ENCODE results near the gene HEPN1. TPM values are rescaled to one million over a fixed set of nuclear protein-coding genes. Genes with fewer than 3 reads are reported as not detected.

Gene HEPN1
- total and polyA plus RNA-seq, 2 of the 8 experiments (the other 6 are each of a cell fraction or from before 2014, with no cell fraction given), result not detected

- Histone ChIP-seq H3K27me3 (replicated peaks in 1 of 4; ENCODE audit: control insufficient read depth in 3 of 4, extremely low read depth in 1 of 4, insufficient read depth in 3 of 4, low read length in 3 of 4) (peaks cover 9 to 59% (median 43%) of the 10 kb centered on the region in 4 experiments), H3K79me1 (ENCODE audit: low read depth, low read length) (no peaks in the 10 kb centered on the region), H3K4me3 (ENCODE audit: extremely low read depth in 1 of 4, insufficient read depth in 2 of 4, low read depth in 3 of 4, low read length in 4 of 4) (no peak overlapping the region), H2BK20ac (ENCODE audit: low read length) (no peak overlapping the region), H2BK15ac (ENCODE audit: low read length) (no peak overlapping the region), H3K79me2 (ENCODE audit: control insufficient read depth in 1 of 2, insufficient read depth in 2 of 2, low read length in 2 of 2) (no peaks in the 10 kb centered on the region), H2BK5ac (ENCODE audit: low read depth, low read length) (no peak overlapping the region), H2AK5ac (ENCODE audit: low read depth, low read length) (no peak overlapping the region), H3K4me1 (replicated peaks in 1 of 4; ENCODE audit: control insufficient read depth in 3 of 4, insufficient read depth in 4 of 4, low read length in 3 of 4) (peaks cover 0 to 4% (median 2%) of the 10 kb centered on the region in 4 experiments; a peak in 3 of 7 replicates), H4K8ac (ENCODE audit: extremely low read depth, insufficient read depth, low read length) (no peak overlapping the region; the same call in 1 of the 2 replicates), H4K91ac (replicated peaks; ENCODE audit: insufficient read length, low read length) (no peak overlapping the region), H3K27ac (ENCODE audit: low read depth, low read length) (no peak overlapping the region), H3K56ac (replicated peaks; ENCODE audit: insufficient read length, low read depth, low read length) (no peak overlapping the region), H2AFZ (ENCODE audit: low read length) (no peak overlapping the region), H2BK120ac (replicated peaks; ENCODE audit: low read depth, low read length) (no peak overlapping the region), H3K36me3 (ENCODE audit: control insufficient read depth in 2 of 4, insufficient read depth in 4 of 4, low read length in 3 of 4) (no peaks in the 10 kb centered on the region), H3K14ac (ENCODE audit: insufficient read length) (no peak overlapping the region), H3K23me2 (ENCODE audit: low read depth, low read length) (peaks cover 7% of the 10 kb centered on the region), H3K18ac (ENCODE audit: extremely low read depth, low read length) (no peak overlapping the region), H3K4ac (replicated peaks; ENCODE audit: insufficient read length, low read depth, low read length) (no peak overlapping the region), H4K5ac (ENCODE audit: insufficient read length, low read depth, low read length) (no peak overlapping the region), H3K23ac (ENCODE audit: insufficient read length) (no peak overlapping the region), H4K20me1 (replicated peaks in 1 of 2; ENCODE audit: control insufficient read depth in 1 of 2, insufficient read depth in 2 of 2, low read length in 2 of 2) (no peaks in the 10 kb centered on the region), H2BK12ac (ENCODE audit: low read depth, low read length) (no peak overlapping the region), H3K9ac (replicated peaks in 1 of 4; ENCODE audit: extremely low read depth in 1 of 4, low read depth in 3 of 4, low read length in 3 of 4) (no peak overlapping the region), H3K4me2 (ENCODE audit: insufficient read depth in 1 of 2, low read depth in 2 of 2, low read length in 2 of 2) (no peak overlapping the region), H3K9me3 (ENCODE audit: insufficient read depth in 2 of 2, low read depth in 1 of 2, low read length in 1 of 2) (no peaks in the 10 kb centered on the region)
- no peak for FAIRE-seq
- ChIA-PET CTCF (ENCODE audit: partially characterized antibody) (interaction anchor here (2.7 to 6.0 kb wide), 3 partner anchors 13 to 86 kb away, joined by 8 to 38 read pairs (median 16); partner anchors contain the start of gene HEPACAM), POLR2A (ENCODE audit: partially characterized antibody) (no interaction called here)
- no peak for DNase-seq (ENCODE audit: low read depth in 1 of 2, low spot score in 2 of 2)
- TF ChIP-seq BACH1 (IDR thresholded peaks at IDR 0.05; ENCODE audit: low read length) (no peak), EZH2 (IDR thresholded peaks at IDR 0.05; ENCODE audit: low read depth, low read length, severe bottlenecking) (no peak), SP4 (IDR thresholded peaks at IDR 0.05; ENCODE audit: low read length) (no peak), GABPA (IDR thresholded peaks at IDR 0.05; ENCODE audit: borderline replicate concordance, insufficient read depth, low read length) (no peak), HDAC6 (IDR thresholded peaks at IDR 0.05; ENCODE audit: low read depth, low read length) (no peak), POU5F1 (IDR thresholded peaks at IDR 0.05; ENCODE audit: low read depth, low read length) (no peak), TBP (IDR thresholded peaks at IDR 0.05; ENCODE audit: low read depth, low read length) (no peak), ATF2 (IDR thresholded peaks at IDR 0.05; ENCODE audit: low read length) (no peak), E2F6 (IDR thresholded peaks at IDR 0.05) (no peak), EP300 (IDR thresholded peaks at IDR 0.05; ENCODE audit: borderline replicate concordance in 1 of 2, low read depth in 2 of 2, low read length in 2 of 2) (no peak), SP2 (IDR thresholded peaks at IDR 0.05; ENCODE audit: low read length) (no peak), CTBP2 (IDR thresholded peaks at IDR 0.05; ENCODE audit: borderline replicate concordance, insufficient read depth, insufficient read length, low read length) (no peak), CBX5 (IDR thresholded peaks at IDR 0.05; ENCODE audit: low read depth, low read length) (no peak)
Observed at GRCh38 chr11:124923296-124923695, 4.2 kb downstream of the HEPN1 start.
